HG03064 (cell line): ENCODE results near the gene RALGAPA2.

Experiments
- ATAC-seq: cut with Tn5 transposase; IDR thresholded peaks from one replicate; pipeline ENCODE4 v1.9.1; 2021; ENCODE audit warnings: low read depth; ENCODE audit not compliant: unreplicated experiment

RALGAPA2 gene

DNA sequence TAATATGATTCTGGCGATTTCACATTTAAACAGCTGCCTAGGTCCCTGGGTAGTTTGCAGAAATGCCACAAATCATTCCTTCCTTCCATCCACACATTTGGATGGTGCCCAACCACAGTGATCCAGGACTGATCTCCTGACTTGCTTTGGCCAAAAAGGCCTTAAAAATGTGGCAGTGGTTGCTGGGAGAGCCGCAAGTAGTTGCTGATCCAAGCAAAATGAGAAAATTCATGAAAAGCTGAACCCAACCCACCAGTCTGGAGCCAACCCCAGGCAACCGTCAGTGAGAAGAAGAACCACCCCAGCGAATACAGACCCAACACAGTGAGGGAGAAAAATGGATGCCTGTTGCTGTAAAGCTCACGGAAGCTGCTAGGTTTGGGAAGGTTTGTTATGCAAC lies 25.1 kb downstream of the RALGAPA2 start:
- no peak for ATAC-seq

DNA sequence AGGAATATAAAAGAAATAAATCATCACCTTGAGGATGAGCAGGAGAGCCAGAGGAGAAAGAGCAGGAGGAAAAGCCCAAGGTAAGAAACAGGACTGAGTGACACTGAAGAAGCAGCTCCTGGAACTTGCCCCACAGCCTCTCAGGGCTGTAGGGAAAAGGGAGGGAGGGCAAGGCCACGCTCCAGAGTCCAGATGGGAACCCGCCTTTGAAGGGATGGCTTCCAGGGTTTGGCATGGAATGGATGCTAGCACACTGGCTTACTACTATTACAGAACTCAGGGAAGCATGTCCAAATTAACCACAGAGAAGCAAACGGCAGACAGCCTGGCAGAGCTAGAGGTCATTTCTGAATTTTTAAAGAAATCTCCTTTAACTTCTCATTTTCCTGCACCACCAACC lies 26.8 kb downstream of the RALGAPA2 start:
- no peak for ATAC-seq

DNA sequence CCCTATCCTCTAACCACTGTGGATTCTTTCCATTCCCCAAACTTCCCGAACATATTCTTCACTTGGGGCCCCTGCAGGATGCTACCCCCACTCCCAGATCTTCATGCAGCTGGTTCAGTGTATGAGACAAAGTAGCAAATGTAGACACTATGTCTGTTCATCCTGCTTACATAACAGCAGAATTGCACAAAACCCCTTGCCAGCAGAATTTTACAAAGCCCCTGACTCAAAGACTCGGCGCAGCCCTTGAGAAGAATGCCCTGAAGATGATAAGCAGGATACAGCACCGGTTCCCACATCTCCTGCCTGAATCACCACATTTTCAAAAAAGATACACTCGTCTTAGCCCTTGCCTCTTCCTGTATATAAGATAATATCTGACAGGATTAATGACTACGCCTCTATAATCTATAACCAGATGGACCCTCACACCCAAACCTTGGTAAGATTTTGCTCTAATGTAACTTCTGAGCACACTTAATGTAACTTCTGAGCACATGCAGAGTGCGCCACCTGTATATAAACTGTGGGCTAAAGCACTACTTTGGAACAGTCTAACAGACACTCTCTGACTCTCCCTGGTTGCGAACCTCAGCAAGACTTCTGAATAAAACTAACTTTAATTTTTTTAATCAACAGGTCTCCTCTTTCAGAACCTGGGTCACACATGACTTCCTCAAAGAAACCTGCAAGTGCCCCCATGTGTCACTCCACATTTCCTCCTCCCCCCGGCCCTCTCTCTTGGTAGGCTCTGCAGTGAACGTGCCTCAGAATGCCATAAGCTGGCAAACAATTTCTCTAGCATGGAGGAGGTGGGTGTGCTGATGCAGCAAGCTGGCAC lies 28.7 kb downstream of the RALGAPA2 start:
- ATAC-seq = no peak

DNA sequence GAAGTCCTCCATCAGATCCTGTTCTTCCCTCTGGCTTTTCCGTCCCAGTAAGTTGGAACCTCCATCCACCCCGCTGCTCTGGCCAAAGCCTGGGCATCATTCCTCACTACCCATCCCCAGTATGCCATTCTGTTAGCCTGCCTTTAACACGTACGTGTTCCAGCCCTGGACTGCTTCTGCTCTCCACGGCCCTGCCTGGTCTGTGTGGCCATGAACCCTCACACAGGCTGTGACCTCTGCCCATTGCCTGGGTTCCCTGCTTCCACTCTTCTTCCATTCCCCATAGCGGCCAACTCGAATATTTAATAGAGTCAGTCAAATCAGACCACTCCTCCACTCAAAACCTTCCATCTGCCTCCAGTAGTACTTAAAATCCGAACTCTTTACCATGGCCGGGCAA lies 29.4 kb downstream of the RALGAPA2 start:
- no peak for ATAC-seq

DNA sequence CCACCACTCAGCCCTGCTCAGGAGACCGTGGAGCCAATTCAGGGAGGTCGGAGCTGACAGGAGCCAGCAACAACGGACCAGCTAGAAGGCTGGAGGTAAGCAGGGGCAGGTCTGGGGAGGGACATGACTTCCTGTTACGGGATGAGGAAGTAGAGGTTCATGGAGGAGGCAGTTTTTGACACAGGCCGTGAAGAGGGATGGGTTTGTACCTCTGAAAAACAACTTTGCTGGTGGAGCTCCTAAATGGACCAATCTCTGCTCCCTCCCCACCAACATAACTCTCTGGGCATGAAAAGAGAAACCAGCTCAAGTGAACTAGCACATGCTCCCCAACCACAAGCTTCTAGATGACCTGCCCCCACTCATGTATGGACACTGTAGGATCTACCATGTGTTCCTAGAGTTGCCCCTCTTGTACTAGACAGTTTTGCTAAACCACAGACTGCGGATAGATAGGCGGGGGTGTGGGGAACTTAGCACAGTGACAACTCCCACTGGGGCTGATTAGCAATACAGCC lies 31.4 kb downstream of the RALGAPA2 start:
- ATAC-seq = no peak

DNA sequence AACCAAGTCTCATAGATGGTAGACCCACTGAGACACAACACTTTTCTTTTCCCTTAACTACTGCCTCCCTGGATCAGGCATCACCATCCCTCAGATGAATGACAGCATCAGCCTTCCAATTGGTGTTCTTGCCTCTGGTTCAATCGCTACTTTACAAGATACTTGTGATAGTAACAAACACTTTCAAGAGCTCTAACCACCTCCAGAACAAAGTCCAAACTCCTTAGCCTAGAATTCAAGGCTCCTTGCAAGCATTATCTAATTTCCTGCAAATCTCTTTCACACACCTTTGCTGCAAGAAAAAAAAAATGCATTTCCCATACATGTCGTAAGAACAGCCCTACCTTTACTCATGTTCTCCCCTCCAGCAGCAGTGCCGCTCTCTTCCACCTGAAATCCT lies 33.1 kb downstream of the RALGAPA2 start:
- no peak for ATAC-seq

DNA sequence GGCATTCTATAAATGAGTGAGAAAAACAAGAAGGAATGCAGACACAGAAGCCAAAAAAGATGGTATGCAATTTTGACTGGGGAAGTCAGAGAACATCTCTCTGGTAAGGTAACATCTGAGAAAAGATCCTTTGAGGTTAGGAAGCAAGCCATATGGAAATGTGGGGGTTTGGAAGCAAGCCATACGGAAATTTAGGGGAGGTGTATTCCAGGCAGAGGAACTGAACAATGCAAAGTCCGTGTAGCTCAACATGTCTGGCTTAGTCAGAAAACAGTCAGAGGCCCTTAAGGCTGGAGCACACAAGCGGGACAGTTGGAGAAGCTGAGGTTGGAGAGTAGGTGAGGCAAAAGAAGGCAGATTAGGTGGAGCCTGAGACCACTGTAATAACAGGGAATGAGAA lies 35.3 kb downstream of the RALGAPA2 start:
- no peak for ATAC-seq

DNA sequence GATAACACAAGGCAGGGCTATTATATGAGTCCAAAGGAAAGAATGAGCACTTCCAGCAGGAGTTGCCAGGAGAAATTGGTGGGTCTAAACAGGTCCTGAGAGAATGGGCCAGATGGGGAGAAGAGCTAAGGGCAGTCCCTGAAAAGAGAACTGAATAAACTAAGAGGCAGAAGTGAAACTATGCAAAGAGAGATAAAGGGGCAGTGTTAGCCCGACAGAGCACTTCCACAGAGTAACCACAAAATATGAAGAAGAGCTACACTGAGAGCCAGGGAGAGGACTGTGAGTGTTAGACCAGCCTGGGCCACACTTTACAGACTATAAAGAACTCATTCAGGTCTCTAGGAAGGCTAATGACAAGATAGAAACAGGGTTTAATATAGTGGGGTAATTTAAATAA lies 43.8 kb downstream of the RALGAPA2 start:
- peak; percentile 94 for ATAC-seq

DNA sequence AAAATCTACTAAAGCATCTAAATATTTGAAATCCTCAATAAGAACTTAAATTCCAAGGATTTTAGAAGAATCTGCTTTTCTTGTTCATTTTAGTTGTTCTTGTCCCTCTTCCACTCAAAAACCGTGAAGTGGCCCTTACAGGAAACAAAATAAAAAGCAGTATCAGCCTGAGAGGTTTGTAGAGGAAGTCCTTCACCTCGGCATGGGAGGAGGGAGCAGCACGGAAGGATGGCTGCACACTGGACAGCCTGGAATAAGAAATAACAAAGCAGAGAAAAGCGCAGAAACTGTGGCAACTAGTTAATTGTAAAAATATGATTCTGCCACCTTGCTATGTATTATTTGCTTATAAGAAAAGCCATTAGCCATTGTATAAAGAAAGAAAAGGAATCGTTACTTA lies 46.1 kb downstream of the RALGAPA2 start:
- no peak for ATAC-seq

DNA sequence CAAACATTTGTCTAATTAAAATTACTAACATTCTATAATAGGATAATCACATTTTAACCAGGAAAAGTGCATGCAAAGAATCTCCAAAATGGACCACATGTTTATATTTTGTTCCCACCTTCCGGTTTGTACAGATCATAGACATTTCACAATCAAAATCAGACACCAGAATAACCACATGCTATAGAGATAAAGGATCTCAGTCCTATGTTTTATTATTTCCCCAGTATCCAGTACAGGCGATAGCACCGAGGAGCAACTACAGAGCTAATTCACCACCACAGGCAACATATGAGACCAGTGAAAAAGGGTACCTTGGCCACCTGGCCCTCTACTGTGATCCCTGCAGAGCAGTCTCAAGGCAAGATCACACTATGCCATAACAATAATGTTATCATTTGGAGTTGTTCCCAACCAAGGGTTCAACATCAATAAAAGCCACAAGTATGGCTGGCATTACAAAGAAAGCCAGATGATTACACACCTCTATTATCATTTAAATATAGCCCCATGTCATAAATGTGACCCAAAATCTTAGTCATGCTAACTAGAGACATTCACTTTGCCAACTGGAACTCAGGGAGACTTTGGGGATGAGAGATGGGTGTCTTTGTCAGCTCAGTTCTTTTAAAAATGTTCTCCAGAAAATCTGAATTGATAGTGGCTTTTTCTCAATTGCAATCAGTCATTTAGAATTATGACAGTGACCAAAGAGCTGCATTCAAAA lies 46.7 kb downstream of the RALGAPA2 start:
- ATAC-seq = no peak

DNA sequence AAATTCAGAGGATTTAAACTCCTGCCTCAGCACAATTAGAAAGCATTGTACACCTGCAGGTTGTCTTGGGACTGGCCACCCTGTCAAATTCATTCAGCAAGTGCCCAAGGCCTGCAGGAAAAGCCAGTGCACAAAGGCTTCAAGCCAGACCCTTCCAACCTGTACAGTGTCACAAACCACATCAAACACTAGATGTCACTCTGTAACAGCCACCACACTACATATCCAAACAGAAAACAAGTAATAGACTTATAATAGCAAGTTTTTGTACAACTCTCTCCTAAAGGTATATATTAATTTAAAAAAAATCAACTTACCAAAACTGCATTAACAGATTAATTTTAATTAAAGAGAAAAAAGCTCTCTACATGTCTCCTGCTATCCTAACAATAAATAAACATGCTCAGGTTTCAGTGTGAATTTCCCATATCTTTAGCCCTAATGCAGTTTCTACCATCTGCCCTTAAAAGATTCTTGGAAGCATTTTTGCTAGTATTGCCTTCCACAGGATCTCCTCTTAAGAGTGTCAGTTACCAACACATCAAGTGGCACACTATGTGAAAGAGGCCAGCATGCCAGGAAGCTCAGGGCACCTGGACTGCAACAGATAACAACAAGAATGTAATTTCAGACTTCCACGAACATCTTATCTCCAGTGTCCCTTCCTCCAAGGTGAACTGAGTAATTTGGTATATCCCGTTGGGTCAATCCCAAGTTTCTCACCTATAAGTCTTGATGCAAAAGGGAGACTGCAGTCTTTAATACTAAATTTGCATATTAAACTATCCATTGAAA lies 47.5 kb downstream of the RALGAPA2 start:
- no peak for ATAC-seq

DNA sequence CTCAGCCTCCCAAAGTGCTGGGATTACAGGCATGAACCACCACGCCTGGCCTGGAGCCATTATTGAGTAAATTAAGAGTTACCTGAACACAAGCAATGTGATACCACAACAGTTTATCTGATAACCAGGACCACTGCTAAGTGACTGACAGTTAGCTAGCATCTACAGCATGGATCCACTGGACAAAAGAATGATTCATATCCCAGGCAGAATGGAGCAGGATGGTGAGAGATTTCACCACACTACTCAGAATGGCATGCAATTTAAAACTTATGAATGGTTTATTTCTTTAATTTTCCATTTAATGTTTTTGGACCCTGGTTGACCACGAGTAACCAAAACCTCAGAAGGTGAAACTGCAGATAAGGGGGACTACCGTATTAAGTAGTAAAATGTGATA lies 48.6 kb downstream of the RALGAPA2 start:
- ATAC-seq = no peak

DNA sequence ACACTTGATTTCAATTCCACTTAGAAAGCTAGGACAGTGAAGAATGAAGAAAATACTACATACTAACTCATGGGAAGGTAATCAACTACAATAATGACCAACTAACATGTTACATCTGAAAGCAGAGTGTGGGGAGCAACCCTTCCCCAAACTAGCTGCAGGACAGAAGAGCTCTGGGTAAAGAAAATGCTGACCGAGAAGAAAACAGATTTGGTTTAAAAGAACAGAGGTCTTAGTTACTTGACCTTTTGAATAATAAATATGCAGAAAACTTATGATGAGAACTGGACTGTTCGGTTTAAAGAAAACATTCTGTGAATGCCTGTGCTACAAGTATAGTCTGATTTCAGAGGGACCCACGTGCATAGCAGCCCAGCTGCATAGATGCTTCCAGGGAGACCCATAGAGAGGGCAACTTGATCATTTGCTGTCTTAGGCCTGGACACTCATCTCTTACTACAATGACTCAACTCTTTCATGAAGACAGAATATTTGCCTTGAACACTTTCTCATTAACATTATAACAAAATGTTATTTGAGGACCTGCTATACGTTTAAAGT lies 53.5 kb downstream of the RALGAPA2 start:
- no peak for ATAC-seq

DNA sequence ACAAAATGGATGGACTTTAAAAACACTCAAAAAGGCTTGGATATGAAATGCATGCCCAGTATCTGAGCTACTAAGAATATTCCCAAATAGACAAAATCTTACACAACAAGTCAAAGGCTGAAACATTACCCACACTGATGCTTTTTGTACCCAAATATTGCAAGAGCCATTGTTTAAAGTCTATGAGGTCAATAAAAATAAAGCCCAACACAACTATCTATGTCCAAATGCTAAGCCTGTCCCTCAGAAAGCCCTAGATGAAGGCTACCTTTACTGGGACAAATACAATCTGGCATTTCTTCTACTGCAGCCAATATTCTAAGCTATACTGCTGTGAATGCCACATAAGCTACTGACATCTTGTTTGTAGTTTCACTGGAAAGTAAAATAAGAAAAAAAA lies 54.3 kb downstream of the RALGAPA2 start:
- no peak for ATAC-seq

DNA sequence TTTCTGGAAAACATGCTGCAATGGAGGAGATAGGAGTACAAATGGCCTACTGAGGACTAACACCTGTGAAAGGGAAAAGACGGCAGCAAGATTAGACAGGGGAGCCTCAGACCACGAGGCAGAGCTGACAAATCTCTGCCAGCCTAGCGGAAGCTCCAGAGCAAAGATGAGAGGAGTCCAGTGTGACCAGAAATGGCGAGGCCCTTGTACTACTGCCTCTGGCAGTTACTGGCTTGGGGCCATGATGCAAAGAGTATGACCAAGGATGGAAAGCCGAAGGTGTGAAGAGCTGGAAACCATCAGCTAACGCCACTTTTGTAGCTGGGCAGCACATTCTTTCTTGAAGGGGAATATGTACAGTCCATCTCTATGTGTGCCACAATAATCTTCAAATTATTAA lies 55.4 kb downstream of the RALGAPA2 start:
- ATAC-seq = no peak

DNA sequence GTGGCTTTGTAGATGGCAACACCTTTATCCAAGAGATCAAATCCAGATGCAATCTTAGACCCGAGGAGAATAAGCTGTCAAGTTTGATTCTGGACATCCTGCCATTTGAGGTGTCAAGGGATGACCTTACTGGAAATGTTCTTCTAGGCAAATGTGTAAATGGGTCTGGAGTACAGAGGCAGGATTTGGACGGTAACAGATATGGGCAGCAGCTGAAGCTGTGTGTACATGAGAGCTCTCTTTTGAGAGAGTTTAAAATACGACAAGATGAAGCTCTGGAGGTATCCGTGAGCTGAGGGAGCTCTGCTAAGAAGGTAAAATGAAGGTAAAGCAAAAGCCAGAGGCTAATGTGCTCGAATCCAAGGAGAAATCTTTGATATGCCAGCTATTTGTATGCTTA lies 56.6 kb downstream of the RALGAPA2 start:
- no peak for ATAC-seq

DNA sequence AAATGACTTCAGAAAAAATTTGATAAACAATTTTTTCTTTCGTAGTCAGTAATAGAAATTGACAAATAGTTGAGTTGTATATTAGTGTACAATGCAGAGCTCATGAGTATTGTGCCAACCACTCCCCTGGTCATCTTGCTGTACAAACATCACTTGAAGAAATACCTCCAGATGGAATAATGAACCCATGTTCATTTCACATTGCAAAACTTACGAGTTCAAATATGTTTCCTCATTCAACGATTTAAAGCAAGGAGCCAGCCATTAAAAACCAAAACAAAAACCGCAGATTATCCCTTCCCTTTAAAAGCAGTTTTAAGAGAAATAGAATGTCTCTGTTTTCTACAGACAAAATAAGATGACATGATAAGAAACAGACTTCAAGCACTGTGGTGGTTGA lies 62.5 kb downstream of the RALGAPA2 start:
- no peak for ATAC-seq

DNA sequence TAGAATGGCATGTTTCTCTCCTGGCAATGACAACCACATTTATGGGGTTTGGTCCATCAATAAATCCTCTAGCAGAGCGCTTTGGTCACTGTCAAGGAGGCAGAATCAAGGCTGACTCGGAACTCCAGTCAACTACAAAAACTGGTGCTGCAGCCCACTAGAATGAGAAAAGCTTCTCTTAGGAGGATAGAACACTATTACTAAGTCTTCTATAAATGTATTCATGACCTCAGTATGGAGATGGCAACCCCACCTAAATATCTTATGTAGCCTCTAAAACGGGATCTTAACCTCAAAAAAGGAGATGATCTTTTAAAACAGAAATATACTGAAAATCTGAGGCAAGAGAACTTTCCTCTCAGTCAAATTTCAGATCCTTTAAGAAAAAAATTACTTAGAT lies 68.5 kb downstream of the RALGAPA2 start:
- ATAC-seq = no peak

DNA sequence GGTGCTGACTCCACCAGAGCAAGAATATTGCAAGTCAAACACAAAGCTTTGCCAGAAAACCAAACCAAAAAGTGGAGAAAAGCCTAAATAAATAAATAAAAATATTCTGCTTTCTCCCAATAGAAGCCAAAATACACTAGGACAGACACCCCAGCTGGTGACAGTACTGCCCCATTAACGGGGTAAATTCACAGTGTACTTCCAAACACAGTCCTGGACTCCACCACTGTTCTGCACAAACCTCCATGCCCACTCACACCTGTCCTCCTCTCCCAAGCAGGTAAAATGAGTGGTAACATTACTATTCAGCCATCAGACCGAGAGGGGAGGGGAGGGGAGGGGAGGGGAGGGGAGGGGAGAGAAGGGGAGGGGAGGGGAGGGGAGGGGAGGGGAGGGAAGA lies 70.7 kb downstream of the RALGAPA2 start:
- ATAC-seq = no peak

DNA sequence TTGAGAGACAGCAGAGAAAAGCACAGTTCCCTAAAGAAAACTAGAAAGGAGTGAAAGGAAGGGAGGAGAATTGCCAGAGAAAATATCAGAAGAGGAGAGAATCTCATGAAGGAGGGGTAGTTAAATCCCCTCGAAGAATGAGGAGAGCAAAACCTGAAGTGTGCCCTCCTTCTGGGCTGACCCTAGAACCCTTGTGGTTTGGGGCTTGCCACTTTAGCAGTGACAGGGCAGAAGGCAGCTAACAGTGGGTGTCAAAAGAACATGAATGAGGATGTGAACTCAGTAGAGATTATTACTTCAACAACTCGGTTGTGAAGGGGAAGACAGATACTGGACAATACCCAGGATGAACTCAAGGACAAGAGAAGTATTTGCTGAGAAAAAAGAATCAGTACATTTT lies 73.6 kb downstream of the RALGAPA2 start:
- ATAC-seq = no peak
